ENCODE data around the gene IHH. TPM values are rescaled to one million over a fixed set of nuclear protein-coding genes. Genes with fewer than 3 reads are reported as not detected.

Gene IHH
- total RNA-seq, 1 experiment from 2014 or later = 0.11 TPM

- no peak for TF ChIP-seq CTCF (IDR thresholded peaks at IDR 0.05)
- no peak for TF ChIP-seq NR1H2 (CRISPR knock-in tag; IDR thresholded peaks at IDR 0.05)
- no peak for TF ChIP-seq ELF4 (CRISPR knock-in tag; IDR thresholded peaks at IDR 0.05; ENCODE audit: low read depth)
- no peak for TF ChIP-seq ZNF263 (CRISPR knock-in tag; IDR thresholded peaks at IDR 0.05; ENCODE audit: low read depth)
- no peak for TF ChIP-seq FOXP1 (CRISPR knock-in tag; IDR thresholded peaks at IDR 0.05; ENCODE audit: borderline replicate concordance)
- no peak for TF ChIP-seq JAZF1 (CRISPR knock-in tag; IDR thresholded peaks at IDR 0.05)
Measured at GRCh38 chr2:219081096-219081495, 20.4 kb upstream of the IHH start (continued).

- H3K27ac Mint-ChIP-seq = no peak overlapping the region
- H3K36me3 Mint-ChIP-seq = no peaks in the 10 kb centered on the region; the same call in 1 of the 2 replicates
- H3K9me3 Mint-ChIP-seq = no peaks in the 10 kb centered on the region
- ATAC-seq (no peak), DNase-seq (ENCODE audit: low spot score) (no peak)
- no peak overlapping the region for H3K4me3 Mint-ChIP-seq
- H3K4me1 Mint-ChIP-seq = 0 out of 2 replicates have a peak, but pooled peaks cover 6% of the 10 kb centered on the region
- ChIA-PET CTCF (interaction anchor here (0.5 to 4.0 kb wide), 6 partner anchors 21 to 359 kb away, joined by 3 to 18 read pairs (median 6); no protein-coding TSS in a partner anchor), POLR2A (no interaction called here)
- TF ChIP-seq KAT7 (CRISPR knock-in tag; IDR thresholded peaks at IDR 0.05; ENCODE audit: borderline replicate concordance) (no peak), ZSCAN18 (CRISPR knock-in tag; IDR thresholded peaks at IDR 0.05) (no peak), ZBTB43 (CRISPR knock-in tag; IDR thresholded peaks at IDR 0.05) (no peak), CDX4 (CRISPR knock-in tag; IDR thresholded peaks at IDR 0.05; ENCODE audit: borderline replicate concordance) (no peak), GRHL2 (CRISPR knock-in tag; IDR thresholded peaks at IDR 0.05; ENCODE audit: insufficient replicate concordance, severe bottlenecking) (no peak), USF1 (CRISPR knock-in tag; IDR thresholded peaks at IDR 0.05) (no peak), ZMAT4 (CRISPR knock-in tag; IDR thresholded peaks at IDR 0.05) (no peak), PRDM15 (CRISPR knock-in tag; IDR thresholded peaks at IDR 0.05) (no peak), HMGXB4 (CRISPR knock-in tag; IDR thresholded peaks at IDR 0.05) (no peak), PRRX2 (CRISPR knock-in tag; IDR thresholded peaks at IDR 0.05) (no peak), E2F1 (CRISPR knock-in tag; IDR thresholded peaks at IDR 0.05) (no peak), PREB (CRISPR knock-in tag; IDR thresholded peaks at IDR 0.05; ENCODE audit: borderline replicate concordance) (no peak), CREM (CRISPR knock-in tag; IDR thresholded peaks at IDR 0.05) (no peak)
- H3K27me3 Mint-ChIP-seq (ENCODE audit: low read depth) = no peaks in the 10 kb centered on the region
Measured at GRCh38 chr2:219079417-219079816, 18.7 kb upstream of the IHH start.
